ENCODE data around the gene BTBD19. TPM values are rescaled to one million over a fixed set of nuclear protein-coding genes. Genes with fewer than 3 reads are reported as not detected.

The BTBD19 gene
- total RNA-seq, 2 donors from 2014 or later = 1.6 to 2.5 TPM

- no peak for DNase-seq
- H3K9me3 ChIP-seq = no peaks in the 10 kb centered on the region
These were observed 9.6 kb downstream of the BTBD19 start for GRCh38 chr1:44817771-44818495.

GRCh38 chr1:44819196-44819607 lies 10.9 kb downstream of the BTBD19 start:
- H3K4me1 ChIP-seq = no peaks in the 10 kb centered on the region
- H3K27ac ChIP-seq = peak overlapping the region; percentile 97
- no peak for DNase-seq
- H3K36me3 ChIP-seq = no peaks in the 10 kb centered on the region
- intact Hi-C loops (cut with DNase I) = no loop called here
- H3K27me3 ChIP-seq = no peaks in the 10 kb centered on the region
- H3K9ac ChIP-seq (ENCODE audit: low read depth in 2 of 2, low read length in 2 of 2) = peak overlapping the region; percentile 83 to 88
- peak overlapping the region; percentile 45 for H3K4me3 ChIP-seq
- TF ChIP-seq, protein P1, sequence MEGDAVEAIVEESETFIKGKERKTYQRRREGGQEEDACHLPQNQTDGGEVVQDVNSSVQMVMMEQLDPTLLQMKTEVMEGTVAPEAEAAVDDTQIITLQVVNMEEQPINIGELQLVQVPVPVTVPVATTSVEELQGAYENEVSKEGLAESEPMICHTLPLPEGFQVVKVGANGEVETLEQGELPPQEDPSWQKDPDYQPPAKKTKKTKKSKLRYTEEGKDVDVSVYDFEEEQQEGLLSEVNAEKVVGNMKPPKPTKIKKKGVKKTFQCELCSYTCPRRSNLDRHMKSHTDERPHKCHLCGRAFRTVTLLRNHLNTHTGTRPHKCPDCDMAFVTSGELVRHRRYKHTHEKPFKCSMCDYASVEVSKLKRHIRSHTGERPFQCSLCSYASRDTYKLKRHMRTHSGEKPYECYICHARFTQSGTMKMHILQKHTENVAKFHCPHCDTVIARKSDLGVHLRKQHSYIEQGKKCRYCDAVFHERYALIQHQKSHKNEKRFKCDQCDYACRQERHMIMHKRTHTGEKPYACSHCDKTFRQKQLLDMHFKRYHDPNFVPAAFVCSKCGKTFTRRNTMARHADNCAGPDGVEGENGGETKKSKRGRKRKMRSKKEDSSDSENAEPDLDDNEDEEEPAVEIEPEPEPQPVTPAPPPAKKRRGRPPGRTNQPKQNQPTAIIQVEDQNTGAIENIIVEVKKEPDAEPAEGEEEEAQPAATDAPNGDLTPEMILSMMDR (IDR thresholded peaks at IDR 0.05) = no peak
- H3K9me3 ChIP-seq = no peaks in the 10 kb centered on the region

More at GRCh38 chr1:44817771-44818495, 9.6 kb downstream of the BTBD19 start:
- no peaks in the 10 kb centered on the region for H3K36me3 ChIP-seq
- H3K4me3 ChIP-seq = no peak overlapping the region
- H3K4me1 ChIP-seq = no peaks in the 10 kb centered on the region
- no peak overlapping the region for H3K9ac ChIP-seq (ENCODE audit: low read depth in 2 of 2, low read length in 2 of 2)
- intact Hi-C loops (cut with DNase I) = no loop called here
- H3K27me3 ChIP-seq = no peaks in the 10 kb centered on the region
- no peak overlapping the region for H3K27ac ChIP-seq
- TF ChIP-seq, protein P1 (IDR thresholded peaks at IDR 0.05) = no peak

- no peaks in the 10 kb centered on the region for H3K4me1 ChIP-seq
- H3K4me3 ChIP-seq = peak overlapping the region; percentile 45
- intact Hi-C loops (cut with DNase I) = no loop called here
- H3K36me3 ChIP-seq = no peaks in the 10 kb centered on the region
- DNase-seq = peak; percentile 84
- H3K9me3 ChIP-seq = no peaks in the 10 kb centered on the region
- TF ChIP-seq, protein P1 (IDR thresholded peaks at IDR 0.05) = peak; percentile 5
- peak overlapping the region; percentile 83 to 88 for H3K9ac ChIP-seq (ENCODE audit: low read depth in 2 of 2, low read length in 2 of 2)
- H3K27ac ChIP-seq = peak overlapping the region; percentile 97
- no peaks in the 10 kb centered on the region for H3K27me3 ChIP-seq
These were observed 11.4 kb downstream of the BTBD19 start for GRCh38 chr1:44819608-44820327.

GRCh38 chr1:44820328-44821239 lies 12.3 kb downstream of the BTBD19 start:
- intact Hi-C loops (cut with DNase I) = no loop called here
- Histone ChIP-seq H3K4me1 (no peaks in the 10 kb centered on the region), H3K36me3 (no peaks in the 10 kb centered on the region), H3K9ac (ENCODE audit: low read depth in 2 of 2, low read length in 2 of 2) (peak overlapping the region; percentile 83 to 88), H3K4me3 (peak overlapping the region; percentile 45), H3K27ac (peak overlapping the region; percentile 97), H3K9me3 (no peaks in the 10 kb centered on the region), H3K27me3 (no peaks in the 10 kb centered on the region)
- DNase-seq = no peak
- TF ChIP-seq, protein P1 (IDR thresholded peaks at IDR 0.05) = no peak

DNA sequence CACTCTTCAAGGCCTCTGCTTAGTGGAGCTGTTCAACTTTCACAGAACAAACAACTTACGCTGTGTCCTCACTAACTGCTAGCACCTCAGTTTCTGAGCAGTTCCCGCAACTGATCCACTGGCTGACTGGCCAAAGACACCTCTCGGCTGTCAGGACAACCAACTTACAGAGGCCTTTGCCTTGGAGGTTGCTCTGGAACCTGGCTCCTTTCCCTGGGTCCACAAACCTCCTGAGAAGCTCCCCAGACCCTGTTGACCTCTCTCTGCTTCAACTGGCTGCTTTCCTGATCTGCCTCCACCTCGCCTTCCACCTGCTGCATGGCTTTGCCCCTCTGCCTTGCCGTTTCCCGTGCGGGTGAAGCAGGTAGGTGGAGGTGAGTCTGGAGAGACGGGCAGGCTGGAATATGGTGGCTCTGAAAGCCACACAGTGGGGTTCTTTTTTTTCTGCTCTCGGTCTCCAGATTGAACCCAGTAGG lies 13.0 kb downstream of the BTBD19 start:
- Histone ChIP-seq H3K4me1 (no peaks in the 10 kb centered on the region), H3K27me3 (no peaks in the 10 kb centered on the region), H3K27ac (no peak overlapping the region), H3K36me3 (no peaks in the 10 kb centered on the region), H3K9ac (ENCODE audit: low read depth in 2 of 2, low read length in 2 of 2) (peak overlapping the region in 1 of 2 donors; percentile 30), H3K4me3 (no peak overlapping the region), H3K9me3 (no peaks in the 10 kb centered on the region)
- TF ChIP-seq, protein P1 (IDR thresholded peaks at IDR 0.05) = no peak
- DNase-seq = no peak
- intact Hi-C loops (cut with DNase I) = no loop called here

Measured in colonic mucosa (tissue), 4 donors.